Fibroblast of lung (primary cell): ENCODE data around the gene PSMD10. TPM values are rescaled to one million over a fixed set of nuclear protein-coding genes. Genes with fewer than 3 reads are reported as not detected.

Experiments
- DNase-seq, 2 donors: peaks; one replicate each; pipeline versions ENCODE4 v3.0.0 to v3.0.0-alpha.2; 2010; ENCODE audit warnings: low read depth in 2 of 2
- H2AFZ ChIP-seq: 2 replicates; pipeline ENCODE4 v1.5.1; 2012; ENCODE audit warnings: low read length, control low read depth, inconsistent platforms
- H3K27ac ChIP-seq: 2 replicates; pipeline ENCODE4 v1.5.1; 2011; ENCODE audit warnings: low read length, control low read depth; ENCODE audit not compliant: insufficient read depth
- H3K27me3 ChIP-seq: 2 replicates; pipeline ENCODE4 v1.5.1; 2011; ENCODE audit warnings: mild to moderate bottlenecking, low read length; ENCODE audit not compliant: control insufficient read depth, insufficient read depth
- H3K36me3 ChIP-seq: 2 replicates; pipeline ENCODE4 v1.5.1; 2011; ENCODE audit warnings: low read length; ENCODE audit not compliant: control insufficient read depth, insufficient read depth
- H3K4me1 ChIP-seq: 2 replicates; pipeline ENCODE4 v1.5.1; 2011; ENCODE audit warnings: low read length; ENCODE audit not compliant: control insufficient read depth, insufficient read depth; ENCODE audit errors: extremely low read depth
- H3K4me2 ChIP-seq: 2 replicates; pipeline ENCODE4 v1.5.1; 2011; ENCODE audit warnings: low read length, control low read depth; ENCODE audit not compliant: insufficient read depth; ENCODE audit errors: extremely low read depth
- H3K4me3 ChIP-seq, 4 experiments: fragments of 200-600 bp in 1 of 4; sonication (generic) in 1 of 4; replicated peaks in 1 of 4; 2 replicates each; pipeline ENCODE4 v1.5.1; 2011 to 2016; ENCODE audit warnings: low read length in 4 of 4, low read depth in 3 of 4, mild to moderate bottlenecking in 3 of 4, control low read depth in 2 of 4, inconsistent platforms in 1 of 4, mixed read lengths in 1 of 4; ENCODE audit not compliant: insufficient read depth in 1 of 4; ENCODE audit errors: control extremely low read depth in 1 of 4
- H3K79me2 ChIP-seq: 2 replicates; pipeline ENCODE4 v1.5.1; 2012; ENCODE audit warnings: mild to moderate bottlenecking, low read length, inconsistent platforms; ENCODE audit not compliant: control insufficient read depth, insufficient read depth
- H3K9ac ChIP-seq: 2 replicates; pipeline ENCODE4 v1.5.1; 2011; ENCODE audit warnings: mild to moderate bottlenecking, low read length, control low read depth; ENCODE audit not compliant: insufficient read depth
- H3K9me3 ChIP-seq: 2 replicates; pipeline ENCODE4 v1.5.1; 2012; ENCODE audit warnings: low read depth, low read length; ENCODE audit not compliant: control insufficient read depth, insufficient read depth
- H4K20me1 ChIP-seq: 2 replicates; pipeline ENCODE4 v1.5.1; 2011; ENCODE audit warnings: low read length; ENCODE audit not compliant: control insufficient read depth, insufficient read depth; ENCODE audit errors: extremely low read depth
- EZH2 ChIP-seq: IDR thresholded peaks from 2 replicates; pipeline ENCODE4 v1.5.1; 2012; ENCODE audit warnings: low read length, control low read depth, mild to moderate bottlenecking; ENCODE audit errors: missing control alignments
- polyA minus RNA-seq: library from RNA; depleted of rRNA, polyadenylated mRNA; stranded (reverse); fragments of >200 nt; gene quantifications from 2 replicates; pipeline ENCODE4 v1.2.3, GENCODE V29; 2011; ENCODE audit warnings: low replicate concordance
- polyA plus RNA-seq, 2 donors: library from polyadenylated mRNA; depleted of rRNA in 1 of 2; stranded (reverse) in 1 of 2; unstranded in 1 of 2; fragments of >200 nt; gene quantifications; 2 replicates each; pipeline ENCODE4 v1.2.1, GENCODE V29; 2011 to 2012; ENCODE audit warnings: missing spikeins in 1 of 2
- total RNA-seq: library from RNA; depleted of rRNA; stranded (reverse); fragments of >200 nt; gene quantifications from 2 replicates; pipeline ENCODE4 v1.2.1, GENCODE V29; 2014
- TF ChIP-seq, protein P1 (sequence below), 2 donors: IDR thresholded peaks in 1 of 2; conservative IDR thresholded peaks in 1 of 2; 1 replicate in 1 of 2; 2 replicates in 1 of 2; pipeline ENCODE4 v1.5.1; 2011 to 2012; ENCODE audit warnings: low read length in 2 of 2, control low read depth in 1 of 2, inconsistent platforms in 1 of 2, low read depth in 1 of 2, mild to moderate bottlenecking in 1 of 2

PSMD10 gene
- total RNA-seq (72.7 and 86.3 TPM in 2 replicates), polyA plus RNA-seq (102 and 103 TPM in 2 replicates), polyA minus RNA-seq (3.3 and 11.0 TPM in 2 replicates)
- polyA plus RNA-seq (2012): 52.0 and 55.4 TPM in 2 replicates

GRCh38 chrX:108091264-108091877 lies at the start of gene PSMD10, which contains the start of gene ATG4A:
TSS of gene PSMD10 (minus strand) at chrX:108091542. CDS start at chrX:108091520, 22 bp downstream.
TSS of gene ATG4A (plus strand) at chrX:108091778. CDS start at chrX:108091827, 49 bp downstream.
- Histone ChIP-seq H4K20me1 (no peaks in the 10 kb centered on the region), H3K79me2 (peaks cover 11% of the 10 kb centered on the region), H3K9me3 (no peaks in the 10 kb centered on the region), H3K9ac (peak within 1 kb of the TSS; percentile 68), H3K27me3 (no peaks in the 10 kb centered on the region), H3K4me1 (no peaks in the 10 kb centered on the region), H2AFZ (peak within 1 kb of the TSS; percentile 85), H3K4me2 (peak within 1 kb of the TSS; percentile 82), H3K27ac (peak within 1 kb of the TSS; percentile 74), H3K36me3 (peaks cover 3% of the 10 kb centered on the region), H3K4me3 (peak within 1 kb of the TSS; percentile 76 to 96 (median 79))
- no peak for TF ChIP-seq EZH2
- TF ChIP-seq, protein P1, sequence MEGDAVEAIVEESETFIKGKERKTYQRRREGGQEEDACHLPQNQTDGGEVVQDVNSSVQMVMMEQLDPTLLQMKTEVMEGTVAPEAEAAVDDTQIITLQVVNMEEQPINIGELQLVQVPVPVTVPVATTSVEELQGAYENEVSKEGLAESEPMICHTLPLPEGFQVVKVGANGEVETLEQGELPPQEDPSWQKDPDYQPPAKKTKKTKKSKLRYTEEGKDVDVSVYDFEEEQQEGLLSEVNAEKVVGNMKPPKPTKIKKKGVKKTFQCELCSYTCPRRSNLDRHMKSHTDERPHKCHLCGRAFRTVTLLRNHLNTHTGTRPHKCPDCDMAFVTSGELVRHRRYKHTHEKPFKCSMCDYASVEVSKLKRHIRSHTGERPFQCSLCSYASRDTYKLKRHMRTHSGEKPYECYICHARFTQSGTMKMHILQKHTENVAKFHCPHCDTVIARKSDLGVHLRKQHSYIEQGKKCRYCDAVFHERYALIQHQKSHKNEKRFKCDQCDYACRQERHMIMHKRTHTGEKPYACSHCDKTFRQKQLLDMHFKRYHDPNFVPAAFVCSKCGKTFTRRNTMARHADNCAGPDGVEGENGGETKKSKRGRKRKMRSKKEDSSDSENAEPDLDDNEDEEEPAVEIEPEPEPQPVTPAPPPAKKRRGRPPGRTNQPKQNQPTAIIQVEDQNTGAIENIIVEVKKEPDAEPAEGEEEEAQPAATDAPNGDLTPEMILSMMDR (conservative IDR thresholded peaks at IDR 0.05 in 1 of 2, IDR thresholded peaks at IDR 0.05 in 1 of 2; ENCODE audit: low read depth in 1 of 2, low read length in 2 of 2): no peak
- DNase-seq: peak; percentile 94 to 95

GRCh38 chrX:108138814-108139702 lies 47.7 kb upstream of the PSMD10 start:
- DNase-seq: peak in 1 of 2 donors; percentile 5
- H3K4me1 ChIP-seq: no peaks in the 10 kb centered on the region
- H3K79me2 ChIP-seq: no peaks in the 10 kb centered on the region
- H3K27ac ChIP-seq: no peak overlapping the region
- no peak overlapping the region for H3K9ac ChIP-seq
- no peak overlapping the region for H2AFZ ChIP-seq
- no peaks in the 10 kb centered on the region for H3K27me3 ChIP-seq
- H3K36me3 ChIP-seq: peaks cover 2% of the 10 kb centered on the region
- no peaks in the 10 kb centered on the region for H4K20me1 ChIP-seq
- no peak overlapping the region for H3K4me3 ChIP-seq
- no peak overlapping the region for H3K4me2 ChIP-seq
- H3K9me3 ChIP-seq: no peaks in the 10 kb centered on the region
- TF ChIP-seq, protein P1 (conservative IDR thresholded peaks at IDR 0.05 in 1 of 2, IDR thresholded peaks at IDR 0.05 in 1 of 2; ENCODE audit: low read depth in 1 of 2, low read length in 2 of 2): peak; percentile 32 to 47
- no peak for TF ChIP-seq EZH2

- no peak for TF ChIP-seq EZH2
- TF ChIP-seq, protein P1 (conservative IDR thresholded peaks at IDR 0.05 in 1 of 2, IDR thresholded peaks at IDR 0.05 in 1 of 2; ENCODE audit: low read depth in 1 of 2, low read length in 2 of 2): no peak
- Histone ChIP-seq H3K79me2 (no peaks in the 10 kb centered on the region), H3K27ac (no peak overlapping the region), H3K36me3 (peaks cover 2% of the 10 kb centered on the region), H4K20me1 (no peaks in the 10 kb centered on the region), H3K27me3 (no peaks in the 10 kb centered on the region), H3K4me2 (no peak overlapping the region), H3K9ac (no peak overlapping the region), H3K9me3 (no peaks in the 10 kb centered on the region), H3K4me1 (no peaks in the 10 kb centered on the region), H3K4me3 (no peak overlapping the region), H2AFZ (no peak overlapping the region)
- no peak for DNase-seq
These were observed 43.4 kb upstream of the PSMD10 start for GRCh38 chrX:108134724-108135123.
